GM21390 (cell line): Measurements from ENCODE around the gene PDE4D.

Experiments used
- ATAC-seq: cut with Tn5 transposase; IDR thresholded peaks from one replicate; pipeline ENCODE4 v1.9.1; 2021; ENCODE audit not compliant: unreplicated experiment

Gene PDE4D

GRCh38 chr5:59665086-59665831 is 228.3 kb downstream of the PDE4D start:
- no peak for ATAC-seq

- peak; percentile 61 for ATAC-seq
Observed at GRCh38 chr5:59661954-59662615, 231.4 kb downstream of the PDE4D start.

- no peak for ATAC-seq
Observed at GRCh38 chr5:59661311-59661710, 232.2 kb downstream of the PDE4D start.

- no peak for ATAC-seq
Observed at GRCh38 chr5:59660737-59661136, 232.8 kb downstream of the PDE4D start.

GRCh38 chr5:59656351-59657254 is 236.9 kb downstream of the PDE4D start:
- no peak for ATAC-seq

- ATAC-seq: no peak
Observed at GRCh38 chr5:59655693-59656309, 237.7 kb downstream of the PDE4D start.

GRCh38 chr5:59654691-59655090 is 238.8 kb downstream of the PDE4D start:
- ATAC-seq: no peak

- no peak for ATAC-seq
Observed at GRCh38 chr5:59652449-59652848, 241.1 kb downstream of the PDE4D start.

- ATAC-seq: no peak
Observed at GRCh38 chr5:59648949-59649921, 244.3 kb downstream of the PDE4D start.

GRCh38 chr5:59648038-59648831 is 245.3 kb downstream of the PDE4D start:
- ATAC-seq: no peak

GRCh38 chr5:59645380-59645779 is 248.1 kb downstream of the PDE4D start:
- no peak for ATAC-seq

- ATAC-seq: no peak
Observed at GRCh38 chr5:59640411-59640810, 253.1 kb downstream of the PDE4D start.

GRCh38 chr5:59637884-59638580 is 255.5 kb downstream of the PDE4D start:
- no peak for ATAC-seq

GRCh38 chr5:59629561-59629960 is 264.0 kb downstream of the PDE4D start:
- ATAC-seq: no peak

GRCh38 chr5:59628062-59628828 is 265.3 kb downstream of the PDE4D start:
- no peak for ATAC-seq

- no peak for ATAC-seq
Observed at GRCh38 chr5:59624898-59625297, 268.6 kb downstream of the PDE4D start.

GRCh38 chr5:59622848-59623247 is 270.7 kb downstream of the PDE4D start:
- no peak for ATAC-seq

GRCh38 chr5:59621477-59621876 is 272.0 kb downstream of the PDE4D start:
- no peak for ATAC-seq
